Measurements from ENCODE around the gene MOSMO. TPM values are rescaled to one million over a fixed set of nuclear protein-coding genes. Genes with fewer than 3 reads are reported as not detected.

MOSMO gene
- total RNA-seq, 6 experiments from 2014 or later = 6.7 to 13.4 (median 7.5) TPM

DNA sequence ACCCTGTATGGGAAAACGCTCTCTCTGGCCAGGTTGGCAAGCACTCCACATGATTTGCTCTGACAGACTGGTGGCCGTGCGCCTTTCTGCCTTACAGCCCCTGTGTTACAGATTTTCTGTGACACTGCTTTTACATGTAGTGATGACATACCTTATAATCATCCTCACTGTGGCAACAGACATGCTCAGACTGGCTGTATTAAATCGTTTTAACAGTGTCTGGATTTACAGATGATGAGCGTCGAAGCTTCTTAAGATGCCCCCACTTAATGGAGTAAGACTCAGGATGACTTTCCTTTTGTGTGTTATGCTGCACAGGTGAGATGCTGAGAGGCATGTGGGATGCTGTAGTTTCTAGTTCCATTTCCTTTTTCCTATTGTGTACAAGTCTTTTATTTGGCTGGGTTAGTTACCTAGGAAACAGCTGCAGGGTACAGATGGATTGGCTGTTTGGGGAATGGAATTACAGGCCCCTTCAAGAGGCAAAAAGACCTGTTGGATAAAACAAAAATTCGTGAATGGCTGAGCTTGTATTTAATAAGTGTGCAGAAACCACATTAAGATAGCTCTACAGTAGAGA lies 63.5 kb downstream of the MOSMO start:
- no peak for ATAC-seq
- DNase-seq = no peak
- TF ChIP-seq, protein P1, sequence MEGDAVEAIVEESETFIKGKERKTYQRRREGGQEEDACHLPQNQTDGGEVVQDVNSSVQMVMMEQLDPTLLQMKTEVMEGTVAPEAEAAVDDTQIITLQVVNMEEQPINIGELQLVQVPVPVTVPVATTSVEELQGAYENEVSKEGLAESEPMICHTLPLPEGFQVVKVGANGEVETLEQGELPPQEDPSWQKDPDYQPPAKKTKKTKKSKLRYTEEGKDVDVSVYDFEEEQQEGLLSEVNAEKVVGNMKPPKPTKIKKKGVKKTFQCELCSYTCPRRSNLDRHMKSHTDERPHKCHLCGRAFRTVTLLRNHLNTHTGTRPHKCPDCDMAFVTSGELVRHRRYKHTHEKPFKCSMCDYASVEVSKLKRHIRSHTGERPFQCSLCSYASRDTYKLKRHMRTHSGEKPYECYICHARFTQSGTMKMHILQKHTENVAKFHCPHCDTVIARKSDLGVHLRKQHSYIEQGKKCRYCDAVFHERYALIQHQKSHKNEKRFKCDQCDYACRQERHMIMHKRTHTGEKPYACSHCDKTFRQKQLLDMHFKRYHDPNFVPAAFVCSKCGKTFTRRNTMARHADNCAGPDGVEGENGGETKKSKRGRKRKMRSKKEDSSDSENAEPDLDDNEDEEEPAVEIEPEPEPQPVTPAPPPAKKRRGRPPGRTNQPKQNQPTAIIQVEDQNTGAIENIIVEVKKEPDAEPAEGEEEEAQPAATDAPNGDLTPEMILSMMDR (IDR thresholded peaks at IDR 0.05) = no peak
- TF ChIP-seq POLR2A (IDR thresholded peaks at IDR 0.05) = no peak
- H3K27ac ChIP-seq = no peak overlapping the region
- peaks cover 0 to 8% (median 0%) of the 10 kb centered on the region in 4 donors for H3K36me3 ChIP-seq
- H3K9me3 ChIP-seq = no peaks in the 10 kb centered on the region
- no peak overlapping the region for H3K4me3 ChIP-seq
- H3K4me1 ChIP-seq = no peaks in the 10 kb centered on the region
- no peaks in the 10 kb centered on the region for H3K27me3 ChIP-seq
- intact Hi-C loops (cut with DNase I) = no loop called here
- 89% methylated on average over 7 of the region's 7 CpGs for WGBS (ENCODE audit: insufficient coverage, low coverage, low lambda C conversion rate, missing lambda C conversion rate)

DNA sequence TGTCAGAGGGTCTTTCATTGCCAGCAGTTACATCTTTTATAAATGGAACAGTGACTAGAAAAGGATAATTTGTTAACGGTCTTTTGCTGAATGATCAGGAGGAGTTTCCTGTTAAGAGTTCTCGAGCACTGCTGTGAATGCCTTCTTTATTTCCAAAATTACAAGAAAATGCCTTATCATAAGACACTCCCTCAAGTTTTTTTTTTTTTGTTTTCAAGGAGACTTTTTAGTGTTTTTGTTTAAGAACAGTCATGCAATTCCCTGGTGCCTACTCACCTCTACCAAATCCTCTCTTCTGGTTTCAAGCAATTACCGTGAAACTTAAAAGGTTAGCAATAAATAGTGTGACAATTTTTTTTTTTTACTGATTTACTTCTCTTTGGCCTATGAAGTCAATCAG lies 65.4 kb downstream of the MOSMO start:
- H3K4me3 ChIP-seq = no peak overlapping the region
- H3K27ac ChIP-seq = no peak overlapping the region
- H3K4me1 ChIP-seq = no peaks in the 10 kb centered on the region
- H3K9me3 ChIP-seq = no peaks in the 10 kb centered on the region
- no peaks in the 10 kb centered on the region for H3K27me3 ChIP-seq
- ATAC-seq (no peak), DNase-seq (no peak)
- intact Hi-C loops (cut with DNase I) = no loop called here
- peaks cover 0 to 8% (median 0%) of the 10 kb centered on the region in 4 donors for H3K36me3 ChIP-seq
- WGBS (ENCODE audit: insufficient coverage, low coverage, low lambda C conversion rate, missing lambda C conversion rate) = 76% methylated on average over 3 of the region's 3 CpGs
- no peak for TF ChIP-seq POLR2A (IDR thresholded peaks at IDR 0.05)
- TF ChIP-seq, protein P1 (IDR thresholded peaks at IDR 0.05) = no peak

GRCh38 chr16:22075043-22075757 lies 67.3 kb downstream of the MOSMO start:
- no peaks in the 10 kb centered on the region for H3K27me3 ChIP-seq
- TF ChIP-seq, protein P1 (IDR thresholded peaks at IDR 0.05) = no peak
- no peak for TF ChIP-seq POLR2A (IDR thresholded peaks at IDR 0.05)
- ATAC-seq (no peak), DNase-seq (no peak)
- H3K4me1 ChIP-seq = no peaks in the 10 kb centered on the region
- no peak overlapping the region for H3K4me3 ChIP-seq
- WGBS (ENCODE audit: insufficient coverage, low coverage, low lambda C conversion rate, missing lambda C conversion rate) = 82% methylated on average over 5 of the region's 11 CpGs
- intact Hi-C loops (cut with DNase I) = loop anchor here (5.0 kb wide), 2 partner anchors 73 to 78 kb away; partner anchors contain the start of gene PDZD9 (in 1 of the 2)
- no peak overlapping the region for H3K27ac ChIP-seq
- peaks cover 0 to 8% (median 0%) of the 10 kb centered on the region in 4 donors for H3K36me3 ChIP-seq
- H3K9me3 ChIP-seq = no peaks in the 10 kb centered on the region

- peaks cover 0 to 8% (median 0%) of the 10 kb centered on the region in 4 donors for H3K36me3 ChIP-seq
- ATAC-seq (no peak), DNase-seq (no peak)
- H3K27me3 ChIP-seq = no peaks in the 10 kb centered on the region
- 100% methylated on average over 1 of the region's 1 CpG for WGBS (ENCODE audit: insufficient coverage, low coverage, low lambda C conversion rate, missing lambda C conversion rate)
- H3K4me3 ChIP-seq = no peak overlapping the region
- no peaks in the 10 kb centered on the region for H3K9me3 ChIP-seq
- TF ChIP-seq, protein P1 (IDR thresholded peaks at IDR 0.05) = no peak
- no peak for TF ChIP-seq POLR2A (IDR thresholded peaks at IDR 0.05)
- H3K27ac ChIP-seq = no peak overlapping the region
- intact Hi-C loops (cut with DNase I) = loop anchor here (5.0 kb wide), 2 partner anchors 73 to 78 kb away; partner anchors contain the start of gene PDZD9 (in 1 of the 2)
- H3K4me1 ChIP-seq = no peaks in the 10 kb centered on the region
These were observed 67.9 kb downstream of the MOSMO start for GRCh38 chr16:22075776-22076175.

All from right lobe of liver (tissue), 6 donors.